A673 (cell line): Measurements from ENCODE around the gene PAQR5. TPM values are rescaled to one million over a fixed set of nuclear protein-coding genes. Genes with fewer than 3 reads are reported as not detected.

Experiments used
- BruUV-seq: library from RNA; stranded (reverse); fragments of 400-500 nt; replicated peaks from 2 replicates; lab custom pipeline; 2021; lab: Mats Ljungman, UMichigan
- CTCF ChIA-PET: fragments of 300-600 bp; sonication (Branson Sonifier 250); formaldehyde crosslinking; loops from one replicate; lab custom pipeline; 2022; ENCODE audit warnings: antibody characterized with exemption; lab: Charles Lee
- POLR2A ChIA-PET: fragments of 300-600 bp; sonication (Branson Sonifier 250); formaldehyde crosslinking; loops from one replicate; lab custom pipeline; 2022; ENCODE audit warnings: antibody characterized with exemption; ENCODE audit not compliant: low non-redundant PET; lab: Charles Lee
- DNase-seq: peaks from one replicate; pipeline ENCODE4 v3.0.0-alpha.2; 2015; ENCODE audit warnings: low spot score
- H3K27ac ChIP-seq: fragments of 200-600 bp; sonication (generic); 2 replicates; pipeline ENCODE4 v1.5.1; 2016; ENCODE audit warnings: mixed run types, low read depth, mild to moderate bottlenecking, mixed read lengths, antibody characterized with exemption, low read length; ENCODE audit not compliant: poor library complexity, severe bottlenecking
- H3K27me3 ChIP-seq: fragments of 200-600 bp; sonication (generic); replicated peaks from 2 replicates; pipeline ENCODE4 v1.6.1; 2017; ENCODE audit warnings: mixed run types, low read depth, mild to moderate bottlenecking, mixed read lengths, antibody characterized with exemption, low read length; ENCODE audit not compliant: insufficient read depth, poor library complexity
- H3K36me3 ChIP-seq: fragments of 200-600 bp; sonication (generic); 2 replicates; pipeline ENCODE4 v1.6.1; 2016; ENCODE audit warnings: mixed run types, mild to moderate bottlenecking, mixed read lengths, antibody characterized with exemption, low read length; ENCODE audit not compliant: insufficient read depth, poor library complexity, severe bottlenecking
- H3K4me1 ChIP-seq: fragments of 200-600 bp; sonication (generic); 2 replicates; pipeline ENCODE4 v1.6.1; 2017; ENCODE audit warnings: mixed run types, mild to moderate bottlenecking, mixed read lengths, antibody characterized with exemption, low read length; ENCODE audit not compliant: insufficient read depth, poor library complexity, severe bottlenecking
- H3K4me3 ChIP-seq: fragments of 200-600 bp; sonication (generic); 2 replicates; pipeline ENCODE4 v1.5.1; 2016; ENCODE audit warnings: low read depth, mixed run types, mild to moderate bottlenecking, mixed read lengths, low read length; ENCODE audit not compliant: poor library complexity, severe bottlenecking
- H3K9me3 ChIP-seq: fragments of 200-600 bp; sonication (generic); 2 replicates; pipeline ENCODE4 v1.6.1; 2016; ENCODE audit warnings: mixed run types, low read depth, mild to moderate bottlenecking, mixed read lengths, antibody characterized with exemption, low read length; ENCODE audit not compliant: poor library complexity, severe bottlenecking
- CTCF ChIP-seq: fragments of 300-800, 200-600 bp; sonication (generic); conservative IDR thresholded peaks from 2 replicates; pipeline ENCODE4 v1.5.1; 2017; ENCODE audit warnings: low read depth, mild to moderate bottlenecking, antibody characterized with exemption, low read length, moderate library complexity, mixed read lengths
- EZH2 ChIP-seq: fragments of 200-600 bp; sonication (generic); IDR thresholded peaks from 2 replicates; pipeline ENCODE4 v1.6.1; 2017; ENCODE audit warnings: borderline replicate concordance, low read depth, mild to moderate bottlenecking, mixed read lengths, antibody characterized with exemption, low read length; ENCODE audit not compliant: poor library complexity, severe bottlenecking
- intact Hi-C: fragments of 100-400 bp; cut with micrococcal nuclease; formaldehyde crosslinking; loops from one replicate; pipeline ENCODE4 v1.10.0; 2022; ENCODE audit not compliant: unreplicated experiment
- total RNA-seq: library from RNA; stranded (reverse); gene quantifications from 2 replicates; pipeline ENCODE4 v1.2.3, GENCODE V29; 2021

Gene PAQR5
- total RNA-seq, 1 experiment from 2014 or later, result 19.1 TPM

GRCh38 chr15:69392352-69392751 is 93.6 kb downstream of the PAQR5 start:
- Histone ChIP-seq H3K27me3 (no peaks in the 10 kb centered on the region), H3K36me3 (no peaks in the 10 kb centered on the region), H3K9me3 (no peaks in the 10 kb centered on the region), H3K27ac (no peak overlapping the region), H3K4me3 (no peak overlapping the region), H3K4me1 (peaks cover 11% of the 10 kb centered on the region)
- intact Hi-C loops, result loop anchor here (5.0 to 10.0 kb wide), 2 partner anchors 118 to 230 kb away; partner anchors contain the start of gene GLCE
- BruUV-seq, result no TSS peak
- TF ChIP-seq CTCF, result no peak
- TF ChIP-seq EZH2, result no peak
- no peak for DNase-seq
- POLR2A ChIA-PET, result no interaction called here
- CTCF ChIA-PET, result interaction anchor here (0.6 to 1.0 kb wide), 2 partner anchors 11 to 330 kb away, joined by 4 to 7 read pairs; no protein-coding TSS in a partner anchor

GRCh38 chr15:69393831-69394491 is 95.2 kb downstream of the PAQR5 start:
- ChIA-PET POLR2A (interaction anchor here (0.6 kb wide), 1 partner anchor 357 kb away, joined by 5 read pairs; no protein-coding TSS in a partner anchor), CTCF (interaction anchor here (0.7 to 1.9 kb wide), 5 partner anchors 10 to 362 kb away, joined by 3 to 20 read pairs (median 4); no protein-coding TSS in a partner anchor)
- TF ChIP-seq EZH2 (no peak), CTCF (no peak)
- Histone ChIP-seq H3K27ac (no peak overlapping the region), H3K4me1 (peaks cover 11% of the 10 kb centered on the region), H3K4me3 (no peak overlapping the region), H3K27me3 (no peaks in the 10 kb centered on the region), H3K36me3 (no peaks in the 10 kb centered on the region), H3K9me3 (no peaks in the 10 kb centered on the region)
- no peak for DNase-seq
- BruUV-seq, result no TSS peak
- intact Hi-C loops, result loop anchor here (1.0 to 10.0 kb wide), 3 partner anchors 119 to 335 kb away; partner anchors contain the start of gene GLCE

GRCh38 chr15:69394556-69395282 is 96.0 kb downstream of the PAQR5 start:
- H3K27me3 ChIP-seq, result no peaks in the 10 kb centered on the region
- ChIA-PET POLR2A (interaction anchor here (0.6 kb wide), 1 partner anchor 358 kb away, joined by 5 read pairs; no protein-coding TSS in a partner anchor), CTCF (interaction anchor here (0.6 to 1.9 kb wide), 5 partner anchors 9 to 338 kb away, joined by 3 to 20 read pairs (median 5); no protein-coding TSS in a partner anchor)
- no peak overlapping the region for H3K27ac ChIP-seq
- intact Hi-C loops, result loop anchor here (1.0 to 10.0 kb wide), 3 partner anchors 120 to 335 kb away; partner anchors contain the start of gene GLCE
- no peaks in the 10 kb centered on the region for H3K36me3 ChIP-seq
- H3K4me1 ChIP-seq, result peaks cover 11% of the 10 kb centered on the region
- H3K4me3 ChIP-seq, result no peak overlapping the region
- DNase-seq, result peak; percentile 85
- TF ChIP-seq CTCF (peak; percentile 98), EZH2 (no peak)
- no peaks in the 10 kb centered on the region for H3K9me3 ChIP-seq
- BruUV-seq, result no TSS peak
